OCI-M2 (cell line): Measurements from ENCODE around the gene TKFC.
"Not testable (repeated sequence)": the region's sequence is repeated elsewhere in the genome, so short reads cannot be mapped to it uniquely, and the experiment has no call there.

Source experiments
- DNase-seq: peaks from one replicate; lab custom pipeline; 2025; ENCODE audit not compliant: unreplicated experiment; lab: John Stamatoyannopoulos, UW

TKFC gene

DNA sequence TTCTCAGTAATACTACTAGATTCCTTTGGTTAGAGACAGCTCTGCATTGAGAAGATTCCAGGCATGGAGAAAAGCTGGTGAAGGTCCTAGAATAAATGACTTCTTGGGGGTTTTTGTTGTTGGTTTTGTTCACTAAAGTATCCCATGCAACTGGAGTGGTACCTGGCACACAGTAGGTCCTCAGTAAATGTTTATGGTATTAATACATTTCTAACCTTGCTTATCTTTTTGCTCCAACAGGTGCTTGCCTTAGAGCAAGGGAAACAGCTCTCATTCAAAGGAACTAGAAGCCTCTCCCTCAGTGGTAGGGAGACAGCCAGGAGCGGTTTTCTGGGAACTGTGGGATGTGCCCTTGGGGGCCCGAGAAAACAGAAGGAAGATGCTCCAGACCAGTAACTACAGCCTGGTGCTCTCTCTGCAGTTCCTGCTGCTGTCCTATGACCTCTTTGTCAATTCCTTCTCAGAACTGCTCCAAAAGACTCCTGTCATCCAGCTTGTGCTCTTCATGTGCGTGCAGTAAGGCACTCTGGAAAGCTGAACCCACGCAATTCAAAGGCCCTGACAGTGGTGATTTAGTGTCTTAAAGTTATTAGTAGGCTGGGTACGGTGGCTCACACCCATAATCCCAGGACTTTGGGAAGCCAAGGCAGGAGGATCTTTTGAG, 31.1 kb downstream of the TKFC start:
- DNase-seq = no peak

DNA sequence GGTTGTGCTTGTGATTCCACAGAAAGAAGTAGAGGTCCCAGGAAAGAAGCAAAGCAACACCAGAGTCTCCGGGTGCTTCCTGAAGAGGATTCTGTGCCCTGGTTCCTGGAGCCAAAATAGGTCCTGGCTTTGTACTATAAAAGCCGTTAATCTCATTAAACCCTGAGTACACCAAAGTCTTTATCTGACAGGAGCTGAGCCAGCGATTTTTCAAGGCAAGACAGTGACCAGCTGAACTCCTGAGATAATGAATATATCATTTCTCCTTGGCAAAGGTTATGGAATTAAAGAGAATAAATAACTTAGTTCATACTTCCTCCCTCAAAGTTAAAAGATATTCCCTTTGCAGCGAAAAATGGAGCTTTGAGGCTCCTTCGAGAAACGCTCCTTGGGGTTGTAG, 34.4 kb downstream of the TKFC start:
- DNase-seq = no peak

DNA sequence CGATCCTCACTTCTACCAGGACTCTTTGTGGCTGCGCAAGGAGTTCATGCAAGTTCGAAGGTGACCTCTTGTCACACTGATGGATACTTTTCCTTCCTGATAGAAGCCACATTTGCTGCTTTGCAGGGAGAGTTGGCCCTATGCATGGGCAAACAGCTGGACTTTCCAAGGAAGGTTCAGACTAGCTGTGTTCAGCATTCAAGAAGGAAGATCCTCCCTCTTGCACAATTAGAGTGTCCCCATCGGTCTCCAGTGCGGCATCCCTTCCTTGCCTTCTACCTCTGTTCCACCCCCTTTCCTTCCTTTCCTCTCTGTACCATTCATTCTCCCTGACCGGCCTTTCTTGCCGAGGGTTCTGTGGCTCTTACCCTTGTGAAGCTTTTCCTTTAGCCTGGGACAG, 35.6 kb downstream of the TKFC start:
- DNase-seq = no peak

DNA sequence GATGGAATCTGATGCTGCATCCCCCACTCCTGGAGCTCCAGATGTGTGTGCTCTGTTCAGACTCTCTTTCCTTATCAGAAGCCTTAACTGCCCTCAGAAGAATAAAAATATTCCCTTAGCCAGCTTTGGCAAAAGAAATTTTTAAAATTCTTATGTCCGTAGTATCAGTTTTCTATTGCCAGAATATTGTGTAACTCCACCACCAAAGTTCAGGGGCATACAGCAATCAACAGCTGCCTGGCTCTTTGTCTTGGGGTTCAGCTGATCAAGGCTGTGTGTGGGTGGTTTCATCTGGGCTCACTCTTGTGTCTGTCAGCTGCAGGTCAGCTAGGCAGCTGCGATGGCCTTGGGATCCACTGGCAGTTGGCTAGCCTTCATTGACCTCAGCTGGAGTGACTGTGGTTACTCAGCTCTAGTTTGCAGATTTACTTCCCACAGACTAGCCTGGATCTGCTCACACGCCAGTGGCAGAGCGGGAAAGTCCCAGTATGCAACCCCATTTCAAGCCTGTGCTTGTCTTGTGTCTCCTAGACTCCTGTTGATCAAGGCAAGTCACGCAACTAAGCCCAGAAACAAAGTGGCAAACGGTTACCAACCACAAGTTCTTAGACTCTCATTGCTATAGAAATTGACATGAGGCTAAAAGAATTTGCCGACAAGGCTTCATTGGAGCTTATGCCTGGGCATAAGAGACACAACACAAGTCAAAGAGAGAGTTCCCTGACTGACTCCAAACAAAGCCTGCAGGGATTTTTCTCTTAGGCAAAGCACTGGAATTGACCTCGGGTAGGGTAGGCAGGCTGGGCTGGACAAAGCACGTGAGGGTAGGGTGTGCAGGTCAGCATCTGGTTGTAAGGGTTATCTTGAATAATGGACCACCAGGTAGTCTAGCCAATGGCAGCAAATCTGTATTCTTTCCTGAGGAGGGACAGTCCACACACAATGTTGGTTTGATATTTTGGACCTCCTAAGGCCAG, 36.6 kb downstream of the TKFC start:
- DNase-seq = no peak

DNA sequence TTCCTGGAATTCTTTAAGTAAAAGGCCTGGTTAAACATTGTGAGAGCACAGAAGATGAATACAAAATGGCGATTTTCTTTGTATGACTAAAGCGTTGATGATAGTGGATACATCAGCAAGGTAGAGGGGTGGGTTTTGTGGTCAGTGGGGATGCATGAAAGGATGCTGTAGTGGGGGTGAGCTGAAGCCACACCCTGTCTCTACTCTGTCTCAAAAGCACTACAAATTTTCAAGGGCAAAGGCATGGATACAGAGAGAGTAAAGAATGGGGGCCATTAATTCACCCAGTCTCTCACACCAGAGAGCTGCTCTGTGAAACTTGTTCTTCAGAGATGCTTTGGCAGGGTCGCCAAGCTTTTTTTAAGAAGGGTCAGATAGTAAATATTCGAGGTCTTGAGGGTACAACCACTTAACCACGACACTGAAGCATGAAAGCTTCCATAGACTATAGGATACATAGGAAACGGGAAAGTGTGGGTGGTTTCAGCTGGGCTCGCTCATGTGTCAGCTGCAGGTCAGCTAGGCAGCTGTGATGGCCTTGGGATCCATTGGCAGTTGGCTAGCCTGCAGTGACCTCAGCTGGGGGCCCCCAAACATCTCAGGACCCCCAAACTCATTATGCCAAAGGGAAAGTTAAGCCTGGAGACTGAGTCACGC, 37.4 kb downstream of the TKFC start:
- DNase-seq = no peak

DNA sequence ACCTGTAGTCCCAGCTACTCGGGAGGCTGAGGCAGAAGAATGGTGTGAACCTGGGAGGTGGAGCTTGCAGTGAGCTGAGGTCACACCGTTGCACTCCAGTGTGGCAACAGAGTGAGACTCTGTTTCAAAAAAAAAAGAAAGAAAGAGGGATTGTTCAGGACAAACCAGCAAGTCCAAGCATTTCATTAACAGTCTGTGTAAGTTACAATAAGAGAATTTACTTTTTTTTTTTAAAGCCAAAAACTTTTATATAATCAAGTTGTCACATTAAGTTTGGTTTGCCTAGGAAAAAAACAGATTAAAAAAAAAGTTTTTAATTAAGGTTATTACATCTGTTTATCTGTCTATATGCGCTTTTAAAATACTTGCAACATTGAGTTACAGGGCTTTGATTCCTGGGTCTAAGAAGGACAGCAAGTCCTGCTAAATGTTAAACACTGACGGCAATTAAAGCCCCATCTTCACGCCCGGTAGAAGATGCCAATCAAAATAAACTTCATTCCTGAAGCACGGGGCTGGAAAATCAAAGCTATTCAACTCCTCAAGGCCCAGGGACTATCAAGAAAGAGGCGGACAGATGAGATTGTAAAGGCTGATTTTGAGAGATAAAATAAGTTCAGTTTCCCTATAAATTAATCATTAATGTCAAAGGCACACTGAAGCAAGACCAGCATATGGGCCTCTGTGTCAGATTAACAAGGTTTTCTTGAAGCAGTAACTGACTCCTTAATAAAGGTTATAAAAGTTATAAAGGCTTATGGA, 39.8 kb downstream of the TKFC start:
- no peak for DNase-seq

DNA sequence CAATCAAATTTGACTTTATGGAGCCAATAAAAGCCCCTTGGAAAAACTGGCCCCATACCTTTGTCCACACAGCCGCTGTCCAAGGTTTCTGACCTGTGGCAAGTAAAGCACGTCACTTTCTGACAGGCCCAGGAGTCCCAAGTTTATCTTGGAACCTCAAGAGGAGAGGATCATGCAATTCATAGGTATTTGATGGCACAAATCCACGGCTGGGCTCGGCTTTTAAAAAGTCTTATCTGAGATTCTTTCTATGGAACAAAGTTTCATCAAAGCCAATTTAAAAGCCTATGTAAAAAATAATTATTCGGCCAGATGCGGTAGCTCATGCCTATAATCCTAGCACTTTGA, 42.7 kb downstream of the TKFC start:
- DNase-seq = no peak

DNA sequence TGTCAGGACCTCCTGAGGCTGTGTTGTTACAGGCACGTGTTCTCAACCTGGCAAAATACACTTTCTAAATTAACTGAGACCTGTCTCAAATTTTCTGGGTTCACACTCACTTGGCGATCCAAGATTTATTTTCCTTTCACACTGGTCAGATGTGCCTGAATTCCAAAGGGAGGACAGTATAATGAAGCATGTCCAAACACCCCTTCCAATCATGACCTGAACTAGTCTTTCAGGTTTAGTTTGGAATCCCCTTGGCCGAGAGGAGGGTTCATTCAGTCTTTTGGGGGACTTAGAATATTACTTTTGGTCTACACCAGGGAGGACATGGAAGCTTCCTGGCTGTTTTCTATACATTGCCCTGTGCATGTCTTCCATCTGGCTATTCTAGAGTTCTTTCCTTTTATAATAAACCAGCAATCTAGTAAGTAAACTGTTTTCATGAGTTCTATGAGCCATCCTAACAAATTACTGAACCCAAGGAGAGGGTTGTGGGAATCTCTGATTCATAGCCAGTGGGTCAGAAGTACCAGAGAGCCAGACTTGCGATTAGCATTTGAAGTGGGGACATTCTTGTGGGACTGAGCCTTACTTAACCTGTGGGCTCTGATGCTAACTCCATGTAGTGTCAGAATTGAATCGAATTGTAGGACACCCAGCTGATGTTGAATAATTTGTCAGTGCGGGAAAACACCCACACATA, 44.6 kb downstream of the TKFC start:
- no peak for DNase-seq

DNA sequence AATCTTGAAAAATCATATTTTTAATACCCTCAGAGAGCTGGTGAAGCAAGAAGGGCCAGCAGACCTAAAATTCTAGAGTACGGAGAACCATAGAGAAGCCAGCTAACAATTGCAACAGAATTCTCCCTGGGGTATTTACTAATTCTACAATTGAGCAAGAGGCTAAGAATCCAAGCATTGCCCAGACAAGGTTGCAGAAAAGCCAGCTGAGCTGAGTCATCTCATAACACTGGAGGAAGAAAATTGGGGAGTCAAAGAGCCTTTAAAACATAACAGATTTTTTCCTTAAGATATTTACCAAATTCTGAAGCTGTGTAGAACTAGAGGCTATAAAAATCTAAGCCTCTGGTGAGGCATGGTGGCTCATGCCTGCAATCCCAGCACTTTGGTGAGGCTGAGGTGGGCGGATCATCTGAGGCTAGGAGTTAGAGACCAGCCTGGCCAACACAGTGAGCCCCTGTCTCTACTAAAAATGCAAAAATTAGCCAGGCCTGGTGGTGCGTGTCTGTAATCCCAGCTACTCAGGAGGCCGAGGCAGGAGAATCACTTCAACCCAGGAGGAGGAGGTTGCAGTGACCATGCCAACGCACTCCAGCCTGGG, 45.8 kb downstream of the TKFC start:
- DNase-seq = no peak

DNA sequence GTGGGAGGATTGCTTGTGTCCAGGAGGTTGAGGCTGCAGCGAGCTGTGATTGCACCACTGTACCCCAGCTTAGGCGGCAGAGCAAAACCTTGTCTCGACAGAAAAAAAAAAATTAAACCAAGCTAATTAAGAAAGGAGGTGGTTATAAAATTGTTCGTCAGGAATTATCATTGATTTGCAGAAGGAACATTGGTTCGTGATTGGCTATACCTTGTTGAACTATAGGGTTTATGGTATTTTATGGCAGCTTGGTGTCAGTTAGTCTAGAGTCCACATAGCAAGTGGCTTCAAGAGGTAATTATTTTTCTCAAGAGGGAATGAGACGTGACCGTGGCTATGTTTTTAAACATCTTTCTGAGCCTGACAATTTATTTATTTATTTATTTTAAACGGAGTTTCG, 47.9 kb downstream of the TKFC start:
- no peak for DNase-seq

DNA sequence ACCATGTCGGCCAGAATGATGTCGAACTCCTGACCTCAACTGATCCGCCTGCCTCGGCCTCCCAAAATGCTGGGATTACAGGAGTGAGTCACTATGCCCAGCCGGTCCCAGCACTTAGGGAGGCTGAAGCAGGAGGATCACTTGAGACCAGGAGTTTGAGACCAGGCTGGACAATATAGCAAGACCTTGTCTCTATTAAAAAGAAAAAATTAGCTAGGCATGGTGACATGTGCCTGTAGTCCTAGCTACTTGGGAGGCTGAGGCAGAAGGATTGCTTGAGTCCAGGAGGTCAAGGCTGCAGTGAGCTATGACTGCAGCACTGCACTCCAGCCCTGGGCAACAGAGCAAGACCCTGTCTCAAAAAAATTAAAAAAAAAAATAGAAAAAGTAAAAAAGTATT, 50.8 kb downstream of the TKFC start:
- not testable (repeated sequence) for DNase-seq

DNA sequence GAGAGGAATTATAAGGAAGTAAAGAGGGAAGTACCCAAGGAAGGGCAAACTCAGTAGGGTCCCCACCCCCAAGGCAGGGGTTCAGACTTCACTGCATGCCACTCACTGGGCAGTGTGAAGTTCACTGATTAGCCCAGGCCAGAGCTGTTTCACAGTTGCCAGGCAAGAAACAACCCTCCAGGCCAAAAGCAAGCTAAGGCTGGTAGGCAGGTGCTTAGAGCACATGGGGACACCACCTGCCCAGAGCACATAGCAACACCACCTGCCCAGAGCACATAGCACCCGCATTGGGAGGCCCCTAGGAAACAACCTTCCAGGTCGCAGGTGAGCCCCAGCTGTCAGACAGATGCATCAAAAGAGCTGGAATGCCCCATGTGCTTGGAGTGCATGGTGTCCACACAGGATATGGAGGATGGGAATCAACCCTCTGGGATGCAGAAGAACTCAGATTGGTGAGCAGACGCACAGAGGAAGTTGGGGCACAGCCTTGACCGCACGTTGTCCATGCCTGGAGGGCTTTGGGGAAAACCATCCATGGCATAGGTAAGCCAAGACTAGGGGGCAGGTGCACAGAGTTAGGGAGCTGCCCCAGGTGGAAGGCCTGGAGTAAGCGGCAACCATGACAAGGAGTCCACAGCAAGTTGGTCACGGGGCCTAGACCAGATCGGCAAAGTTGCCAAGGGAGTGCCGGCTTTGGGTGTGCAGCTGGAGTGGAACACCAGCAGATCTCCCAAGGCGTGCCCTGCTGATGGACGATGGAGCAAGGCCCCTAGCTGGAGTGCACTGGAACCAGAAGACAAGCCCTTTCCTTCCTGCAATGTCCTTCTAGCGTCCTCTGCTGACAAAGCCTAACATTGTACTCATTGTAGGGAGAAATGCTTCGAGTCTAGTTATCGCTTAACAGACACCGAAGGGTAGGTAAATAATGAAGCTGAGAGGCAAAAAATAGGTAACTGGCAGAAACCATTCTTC, 51.5 kb downstream of the TKFC start:
- no peak for DNase-seq

DNA sequence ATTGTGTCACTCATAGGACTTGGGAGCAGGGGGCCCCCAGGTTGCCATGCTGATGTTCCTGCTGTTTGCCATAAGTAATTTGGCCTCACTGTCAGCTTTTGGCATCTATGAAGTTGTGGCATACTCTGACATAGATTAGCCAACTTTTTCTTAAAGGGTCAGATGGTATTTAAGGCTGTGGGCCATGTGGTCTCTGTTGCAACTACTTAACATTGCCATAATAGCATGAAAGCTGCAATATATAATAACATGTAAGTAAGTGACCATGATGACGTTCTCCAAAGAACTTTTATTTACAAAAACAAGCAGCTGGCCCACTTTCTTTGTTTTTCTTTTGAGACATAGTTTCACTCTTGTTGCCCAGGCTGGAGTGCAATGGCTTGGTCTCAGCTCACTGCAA, 57.1 kb downstream of the TKFC start:
- DNase-seq = no peak

DNA sequence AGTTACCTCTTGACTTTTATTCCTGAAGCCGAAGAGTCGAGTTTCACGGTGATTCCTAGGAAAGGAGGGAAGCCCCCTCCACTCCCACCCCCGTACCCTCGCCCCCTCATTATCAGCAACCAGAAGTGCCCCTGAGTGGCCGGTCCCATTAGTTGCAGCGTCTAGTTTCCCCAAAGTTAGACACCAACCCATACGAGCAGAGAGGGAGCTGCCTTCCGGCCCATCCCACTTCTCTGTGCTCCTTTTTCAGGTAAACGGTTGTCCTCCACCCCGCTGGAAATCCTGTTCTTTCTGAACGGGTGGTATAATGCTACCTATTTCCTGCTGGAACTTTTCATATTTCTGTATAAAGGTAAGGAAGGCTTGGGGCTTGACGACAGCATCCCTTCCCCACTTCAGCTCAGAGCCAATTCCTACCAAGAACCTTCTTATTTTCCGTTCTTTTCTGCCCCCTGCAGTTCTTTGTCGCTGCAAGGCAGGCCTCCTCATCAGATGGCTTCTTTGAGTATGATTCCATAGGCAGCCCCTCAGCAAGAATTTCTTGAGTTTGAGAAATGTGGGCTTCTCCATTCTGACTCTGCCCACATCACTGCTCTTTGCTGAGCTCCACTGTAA, 60.1 kb downstream of the TKFC start:
- no peak for DNase-seq
